Frontal cortex (tissue), 4 donors: Measurements from ENCODE around the gene COL23A1. TPM values are rescaled to one million over a fixed set of nuclear protein-coding genes. Genes with fewer than 3 reads are reported as not detected.
"Not testable (repeated sequence)": the region's sequence is repeated elsewhere in the genome, so short reads cannot be mapped to it uniquely, and the experiment has no call there.

Experiments used
- DNase-seq, 2 donors: peaks; one replicate each; pipeline ENCODE4 v3.0.0; 2012; ENCODE audit warnings: low spot score in 2 of 2
- FAIRE-seq: peaks from 2 replicates; lab custom pipeline; 2012; peaks lifted over from hg19 to GRCh38; lab: Jason Lieb, UNC
- total RNA-seq: library from RNA; depleted of rRNA; stranded (reverse); fragments of >200 nt; gene quantifications from one replicate; pipeline ENCODE4 v1.2.3, GENCODE V29; 2014
- donor health status: control.
- donor health status: control.
- donor health status: control.

Gene COL23A1
- total RNA-seq, 1 donor from 2014 or later = 0.82 TPM

GRCh38 chr5:178252258-178252657 is 337.9 kb downstream of the COL23A1 start:
- FAIRE-seq (no peak), DNase-seq (no peak)

GRCh38 chr5:178250263-178250662 is 339.9 kb downstream of the COL23A1 start:
- no peak for FAIRE-seq
- DNase-seq = no peak

GRCh38 chr5:178249191-178249989 is 340.8 kb downstream of the COL23A1 start:
- DNase-seq = no peak
- no peak for FAIRE-seq

- FAIRE-seq (no peak), DNase-seq (no peak)
Measured at GRCh38 chr5:178248750-178249149, 341.4 kb downstream of the COL23A1 start.

- DNase-seq = no peak
- no peak for FAIRE-seq
Measured at GRCh38 chr5:178247481-178248456, 342.4 kb downstream of the COL23A1 start.

- no peak for FAIRE-seq
Measured at GRCh38 chr5:178246624-178247279, 343.4 kb downstream of the COL23A1 start.

GRCh38 chr5:178245389-178245788 is 344.8 kb downstream of the COL23A1 start:
- FAIRE-seq (no peak), DNase-seq (no peak)

More at GRCh38 chr5:178246624-178247279, 343.4 kb downstream of the COL23A1 start:
- DNase-seq = no peak

- FAIRE-seq (no peak), DNase-seq (no peak)
Measured at GRCh38 chr5:178244576-178244975, 345.6 kb downstream of the COL23A1 start.

- no peak for DNase-seq
- no peak for FAIRE-seq
Measured at GRCh38 chr5:178242416-178242815, 347.8 kb downstream of the COL23A1 start.

GRCh38 chr5:178241688-178242231 is 348.4 kb downstream of the COL23A1 start:
- no peak for DNase-seq
- no peak for FAIRE-seq

- DNase-seq (no peak), FAIRE-seq (no peak)
Measured at GRCh38 chr5:178241231-178241663, 348.9 kb downstream of the COL23A1 start.

GRCh38 chr5:178240766-178241165 is 349.4 kb downstream of the COL23A1 start:
- FAIRE-seq = no peak
- no peak for DNase-seq

- FAIRE-seq (no peak), DNase-seq (no peak)
Measured at GRCh38 chr5:178240341-178240741, 349.9 kb downstream of the COL23A1 start.

- DNase-seq, FAIRE-seq: not testable (repeated sequence)
Measured at GRCh38 chr5:178239626-178240301, 350.4 kb downstream of the COL23A1 start.

- no peak for DNase-seq
- FAIRE-seq = no peak
Measured at GRCh38 chr5:178238711-178239592, 351.2 kb downstream of the COL23A1 start.

GRCh38 chr5:178238313-178238635 is 351.9 kb downstream of the COL23A1 start:
- DNase-seq (no peak), FAIRE-seq (no peak)

GRCh38 chr5:178237431-178238312 is 352.5 kb downstream of the COL23A1 start:
- FAIRE-seq (no peak), DNase-seq (no peak)
